CD8-positive, alpha-beta memory T cell (primary cell): Measurements from ENCODE around the gene FREM3. TPM values are rescaled to one million over a fixed set of nuclear protein-coding genes. Genes with fewer than 3 reads are reported as not detected.
"Not testable (repeated sequence)": the region's sequence is repeated elsewhere in the genome, so short reads cannot be mapped to it uniquely, and the experiment has no call there.

Source experiments
- CTCF ChIA-PET: fragments of 350-600 bp; sonication (Branson Sonifier 250); formaldehyde crosslinking; loops from one replicate; lab custom pipeline; 2021; ENCODE audit warnings: antibody characterized with exemption; lab: Charles Lee
- POLR2A ChIA-PET: fragments of 350-600 bp; sonication (Branson Sonifier 250); formaldehyde crosslinking; loops from one replicate; lab custom pipeline; 2021; ENCODE audit warnings: antibody characterized with exemption; lab: Charles Lee
- DNase-seq, 5 donors: peaks; one replicate each; pipeline versions ENCODE4 v3.0.0 to v3.0.0-alpha.2; 2020 to 2022; ENCODE audit warnings: mixed read lengths in 1 of 5
- H3K27ac ChIP-seq: one replicate; pipeline ENCODE4 v1.7.0; 2013; ENCODE audit warnings: low read depth, mild to moderate bottlenecking, low read length, moderate library complexity
- H3K27me3 ChIP-seq: 2 replicates; pipeline ENCODE4 v1.7.0; 2013; ENCODE audit warnings: low read length, mild to moderate bottlenecking; ENCODE audit not compliant: insufficient read depth, poor library complexity, severe bottlenecking
- H3K36me3 ChIP-seq: 2 replicates; pipeline ENCODE4 v1.7.0; 2013; ENCODE audit warnings: mild to moderate bottlenecking, low read length, moderate library complexity; ENCODE audit not compliant: insufficient read depth
- H3K4me1 ChIP-seq: 2 replicates; pipeline ENCODE4 v1.7.0; 2013; ENCODE audit warnings: mild to moderate bottlenecking, low read length, moderate library complexity; ENCODE audit not compliant: insufficient read depth
- H3K4me3 ChIP-seq: 2 replicates; pipeline ENCODE4 v1.7.0; 2013; ENCODE audit warnings: mild to moderate bottlenecking, low read length
- H3K9me3 ChIP-seq: 2 replicates; pipeline ENCODE4 v1.7.0; 2013; ENCODE audit warnings: mild to moderate bottlenecking, low read length
- H3K27ac Mint-ChIP-seq, 8 donors: one replicate each; pipeline ENCODE4 v1.8.0; 2020 to 2021; ENCODE audit warnings: mixed read lengths in 8 of 8, mild to moderate bottlenecking in 6 of 8, inconsistent platforms in 3 of 8, moderate library complexity in 3 of 8
- H3K27me3 Mint-ChIP-seq, 2 donors: one replicate each; pipeline ENCODE4 v1.8.0; 2020 to 2021; ENCODE audit warnings: mixed read lengths in 2 of 2, mild to moderate bottlenecking in 1 of 2, moderate library complexity in 1 of 2
- H3K36me3 Mint-ChIP-seq, 3 donors: one replicate each; pipeline ENCODE4 v1.8.0; 2020 to 2021; ENCODE audit warnings: mixed read lengths in 3 of 3, inconsistent platforms in 1 of 3, mild to moderate bottlenecking in 1 of 3
- H3K4me1 Mint-ChIP-seq, 3 donors: one replicate each; pipeline ENCODE4 v1.8.0; 2020 to 2021; ENCODE audit warnings: mixed read lengths in 3 of 3, inconsistent platforms in 1 of 3, mild to moderate bottlenecking in 1 of 3
- H3K4me3 Mint-ChIP-seq, 7 donors: one replicate each; pipeline ENCODE4 v1.8.0; 2020 to 2021; ENCODE audit warnings: mixed read lengths in 7 of 7, mild to moderate bottlenecking in 6 of 7, moderate library complexity in 4 of 7, inconsistent platforms in 2 of 7
- H3K9me3 Mint-ChIP-seq, 5 donors: one replicate each; pipeline ENCODE4 v1.8.0; 2020 to 2022; ENCODE audit warnings: mixed read lengths in 5 of 5, mild to moderate bottlenecking in 3 of 5, moderate library complexity in 2 of 5, inconsistent platforms in 1 of 5
- polyA plus RNA-seq: library from polyadenylated mRNA; unstranded; fragments of 300-500 nt; fragmentation: Illumina TruSeq; gene quantifications from one replicate; pipeline ENCODE4 v1.2.3, GENCODE V29; 2021
- total RNA-seq, 2 experiments: library from RNA; stranded (reverse); gene quantifications; one replicate each; pipeline ENCODE4 v1.2.3, GENCODE V29; 2021

Gene FREM3
- total and polyA plus RNA-seq, 3 experiments from 2014 or later = 0.08 TPM; not detected in 2

DNA sequence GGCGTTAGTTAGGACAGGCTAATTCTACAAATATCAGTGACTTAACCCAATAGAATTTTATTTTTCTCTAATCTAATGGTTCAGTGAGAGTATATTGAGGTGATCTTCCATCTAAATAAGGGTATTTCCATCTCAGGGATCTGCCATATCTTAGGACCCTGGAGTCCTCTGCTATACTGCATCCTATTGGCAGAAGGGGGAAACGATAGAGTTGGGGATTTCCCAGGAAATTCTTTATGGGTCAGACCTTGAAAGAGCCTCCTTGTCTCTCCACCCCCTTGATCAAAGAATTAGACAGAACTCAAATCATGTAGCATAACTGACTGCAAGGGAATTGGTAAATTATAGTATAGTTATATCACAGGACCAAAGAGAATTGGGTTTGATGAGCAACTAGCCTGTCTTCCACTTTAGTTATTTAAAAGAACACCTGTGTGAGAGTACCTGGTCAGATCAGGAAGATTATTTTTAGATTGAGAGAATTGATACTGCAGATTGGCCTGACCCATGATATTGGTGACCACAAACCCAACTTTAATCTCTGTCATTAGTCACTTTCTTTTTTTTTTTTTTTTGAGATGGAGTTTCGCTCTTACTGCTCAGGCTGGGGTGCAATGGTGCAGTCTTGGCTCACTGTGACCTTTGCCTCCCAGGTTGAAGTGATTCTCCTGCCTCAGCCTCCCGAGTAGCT, 161.4 kb downstream of the FREM3 start:
- H3K4me1 ChIP-seq = no peaks in the 10 kb centered on the region
- ChIA-PET CTCF (no interaction called here), POLR2A (no interaction called here)
- H3K36me3 ChIP-seq = peaks cover 61% of the 10 kb centered on the region
- no peak for DNase-seq
- H3K9me3 ChIP-seq = no peaks in the 10 kb centered on the region
- peaks cover 0 to 89% (median 45%) of the 10 kb centered on the region in 3 donors for H3K36me3 Mint-ChIP-seq
- no peak overlapping the region for H3K4me3 ChIP-seq
- H3K4me3 Mint-ChIP-seq = no peak overlapping the region
- peak overlapping the region in 6 of 8 donors; percentile 44 to 87 (median 64) for H3K27ac Mint-ChIP-seq
- no peaks in the 10 kb centered on the region for H3K9me3 Mint-ChIP-seq
- no peaks in the 10 kb centered on the region for H3K27me3 ChIP-seq
- peaks cover 14 to 25% (median 20%) of the 10 kb centered on the region in 3 donors for H3K4me1 Mint-ChIP-seq
- no peaks in the 10 kb centered on the region for H3K27me3 Mint-ChIP-seq
- H3K27ac ChIP-seq = no peak overlapping the region

DNA sequence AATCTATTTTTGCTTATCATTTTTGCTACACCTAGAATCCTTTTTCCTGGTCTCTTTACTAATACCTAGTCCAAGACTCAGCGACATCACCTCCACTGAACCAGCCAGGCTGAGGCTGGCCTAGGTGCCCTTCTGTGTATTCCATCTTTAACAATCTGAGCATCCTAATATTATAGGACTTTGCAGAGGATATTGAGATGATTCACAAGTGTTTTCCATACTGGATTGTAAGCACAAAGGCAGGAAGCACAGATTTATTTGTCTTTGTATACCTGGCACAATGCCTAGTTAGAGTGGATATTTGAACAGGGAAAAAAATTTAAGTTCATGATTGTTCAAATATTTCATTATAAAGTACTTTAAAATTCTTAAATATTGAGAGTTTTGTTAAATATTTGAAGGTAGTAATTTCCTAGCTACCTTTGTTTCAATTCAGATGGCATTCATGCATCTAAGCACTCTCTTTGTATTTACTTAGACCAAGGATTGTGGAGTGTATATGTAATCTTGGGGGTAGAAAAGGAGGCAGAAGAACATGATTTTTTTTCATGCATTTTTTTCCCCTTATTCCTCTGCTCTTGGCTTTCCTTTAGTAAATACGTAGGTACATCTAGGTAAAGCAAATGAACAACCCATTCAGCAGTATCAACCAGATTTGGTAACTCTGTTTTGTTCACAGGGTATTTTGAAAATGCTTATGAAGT, 168.5 kb downstream of the FREM3 start:
- H3K4me3 ChIP-seq = no peak overlapping the region
- H3K9me3 ChIP-seq = no peaks in the 10 kb centered on the region
- Mint-ChIP-seq H3K9me3 (no peaks in the 10 kb centered on the region), H3K27me3 (no peaks in the 10 kb centered on the region), H3K27ac (peak overlapping the region in 2 of 8 donors; percentile 59 to 66), H3K4me3 (no peak overlapping the region), H3K36me3 (peaks cover 16 to 92% (median 41%) of the 10 kb centered on the region in 3 donors), H3K4me1 (peaks cover 12 to 29% (median 18%) of the 10 kb centered on the region in 3 donors)
- DNase-seq = no peak
- H3K4me1 ChIP-seq = no peaks in the 10 kb centered on the region
- H3K36me3 ChIP-seq = peaks cover 63% of the 10 kb centered on the region
- POLR2A ChIA-PET = no interaction called here
- H3K27ac ChIP-seq = no peak overlapping the region
- H3K27me3 ChIP-seq = no peaks in the 10 kb centered on the region
- CTCF ChIA-PET = interaction anchor here (1.3 kb wide), 1 partner anchor 18 kb away, joined by 3 read pairs; the partner anchor contains the start of gene SMARCA5

- Mint-ChIP-seq H3K4me1 (peaks cover 12 to 32% (median 20%) of the 10 kb centered on the region in 3 donors), H3K27me3 (no peaks in the 10 kb centered on the region), H3K27ac (peak overlapping the region in 4 of 8 donors; percentile 14 to 66 (median 38)), H3K36me3 (peaks cover 17 to 92% (median 38%) of the 10 kb centered on the region in 3 donors), H3K9me3 (no peaks in the 10 kb centered on the region), H3K4me3 (no peak overlapping the region)
- H3K36me3 ChIP-seq = peaks cover 57% of the 10 kb centered on the region
- no peak for DNase-seq
- CTCF ChIA-PET = interaction anchor here (1.3 kb wide), 1 partner anchor 18 kb away, joined by 3 read pairs; the partner anchor contains the start of gene SMARCA5
- H3K4me3 ChIP-seq = no peak overlapping the region
- H3K27ac ChIP-seq = no peak overlapping the region
- H3K9me3 ChIP-seq = no peaks in the 10 kb centered on the region
- POLR2A ChIA-PET = no interaction called here
- no peaks in the 10 kb centered on the region for H3K4me1 ChIP-seq
- no peaks in the 10 kb centered on the region for H3K27me3 ChIP-seq
Measured at GRCh38 chr4:143531380-143531779, 169.1 kb downstream of the FREM3 start.

- H3K4me1 ChIP-seq, H3K27ac Mint-ChIP-seq, DNase-seq, POLR2A ChIA-PET, H3K4me3 ChIP-seq, H3K27me3 ChIP-seq, H3K9me3 ChIP-seq, H3K9me3 Mint-ChIP-seq, H3K27me3 Mint-ChIP-seq, H3K27ac ChIP-seq, H3K4me3 Mint-ChIP-seq: not testable (repeated sequence)
- peaks cover 24 to 48% (median 41%) of the 10 kb centered on the region in 3 donors for H3K4me1 Mint-ChIP-seq
- CTCF ChIA-PET = interaction anchor here (1.9 kb wide), 1 partner anchor 31 kb away, joined by 5 read pairs; no protein-coding TSS in a partner anchor
- peaks cover 41% of the 10 kb centered on the region for H3K36me3 ChIP-seq
- H3K36me3 Mint-ChIP-seq = peaks cover 20 to 89% (median 27%) of the 10 kb centered on the region in 3 donors
Measured at GRCh38 chr4:143528046-143528445, 172.4 kb downstream of the FREM3 start.

Other genes with a start within 250 kb of the FREM3 start
- gene SMARCA5, start 187.0 kb downstream of the FREM3 start, total RNA-seq = 10 to 100 TPM; 63.4 to 64.5 TPM
- 36.3 TPM for gene SMARCA5, start 187.0 kb downstream of the FREM3 start, polyA plus RNA-seq
- 1 to 10 TPM; 2.1 to 2.9 TPM for gene GYPE, start 204.9 kb upstream of the FREM3 start, total RNA-seq
- 3.6 TPM for gene GYPE, start 204.9 kb upstream of the FREM3 start, polyA plus RNA-seq